GM13977 (cell line): Measurements from ENCODE around the gene YBEY.

ENCODE experiments used
- DNase-seq: peaks from one replicate; pipeline ENCODE4 v3.0.0; 2012; ENCODE audit warnings: low spot score
- in situ Hi-C: fragments of 300-500 bp; cut with MboI; formaldehyde crosslinking; loops from one replicate; pipeline ENCODE4 v1.12.0; 2022; ENCODE audit warnings: low sequenced_read_pairs, low pct_unique_long_range_greater_than_20kb, mixed read lengths, inconsistent platforms; ENCODE audit not compliant: unreplicated experiment
- TF ChIP-seq, protein P1 (sequence below): IDR thresholded peaks from 2 replicates; pipeline ENCODE4 v1.5.1; 2012; ENCODE audit warnings: mild to moderate bottlenecking, control low read depth; ENCODE audit not compliant: insufficient read depth; ENCODE audit errors: extremely low read depth, missing control alignments

YBEY gene

DNA sequence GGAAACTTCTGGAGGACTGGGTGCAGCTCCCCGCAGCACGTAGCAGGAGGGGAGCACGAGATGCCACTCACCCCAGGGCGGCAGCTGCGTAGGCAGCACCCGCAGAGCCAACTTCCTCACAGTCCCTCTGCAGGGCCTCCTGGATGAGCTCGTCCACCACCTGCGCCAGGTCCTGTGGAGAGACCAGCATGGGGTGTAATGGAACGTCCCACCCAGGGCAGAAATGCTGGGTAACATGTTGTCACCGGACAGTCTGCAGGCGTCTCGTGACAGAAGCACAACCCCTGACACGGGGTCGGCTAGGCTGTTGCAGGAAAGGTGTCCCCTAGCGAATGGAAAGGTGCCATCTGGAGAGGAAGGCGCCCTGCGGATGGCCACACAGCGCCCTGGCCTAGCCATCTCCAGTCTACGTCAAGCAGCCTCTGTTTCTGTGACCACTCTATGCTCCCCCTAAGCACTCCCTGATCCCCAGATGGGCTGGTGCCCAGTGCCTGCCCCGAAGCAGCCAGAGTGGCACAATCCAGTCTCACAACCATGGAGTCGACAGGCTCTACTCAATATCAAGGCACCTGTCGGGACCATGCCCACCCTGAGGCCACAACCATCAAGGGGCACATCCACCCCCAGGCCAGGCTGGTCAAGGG lies 22.0 kb upstream of the YBEY start:
- in situ Hi-C loops, result no loop called here

DNA sequence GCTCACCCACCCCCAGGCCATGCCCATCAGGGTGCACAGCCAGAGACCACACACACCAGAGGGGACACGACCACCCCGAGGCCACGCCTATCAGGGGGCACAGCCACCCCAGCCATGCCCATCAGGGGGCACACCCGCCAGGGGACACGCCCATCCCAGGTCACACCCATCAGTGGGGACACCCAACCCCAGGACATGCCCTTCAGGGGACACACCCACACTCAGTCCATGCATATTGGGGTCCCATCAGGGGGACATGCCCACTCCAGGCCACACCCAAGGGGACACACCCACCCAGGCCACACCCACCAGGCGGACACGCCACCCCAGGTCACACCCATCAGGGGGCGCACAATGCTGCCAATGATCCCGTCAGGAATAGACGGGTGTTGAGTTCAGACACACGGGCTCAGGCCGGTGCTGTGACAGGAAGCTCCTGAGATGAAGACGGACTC lies 21.4 kb upstream of the YBEY start:
- in situ Hi-C loops, result no loop called here

More for the DNA sequence above, 22.0 kb upstream of the YBEY start:
- TF ChIP-seq, protein P1, sequence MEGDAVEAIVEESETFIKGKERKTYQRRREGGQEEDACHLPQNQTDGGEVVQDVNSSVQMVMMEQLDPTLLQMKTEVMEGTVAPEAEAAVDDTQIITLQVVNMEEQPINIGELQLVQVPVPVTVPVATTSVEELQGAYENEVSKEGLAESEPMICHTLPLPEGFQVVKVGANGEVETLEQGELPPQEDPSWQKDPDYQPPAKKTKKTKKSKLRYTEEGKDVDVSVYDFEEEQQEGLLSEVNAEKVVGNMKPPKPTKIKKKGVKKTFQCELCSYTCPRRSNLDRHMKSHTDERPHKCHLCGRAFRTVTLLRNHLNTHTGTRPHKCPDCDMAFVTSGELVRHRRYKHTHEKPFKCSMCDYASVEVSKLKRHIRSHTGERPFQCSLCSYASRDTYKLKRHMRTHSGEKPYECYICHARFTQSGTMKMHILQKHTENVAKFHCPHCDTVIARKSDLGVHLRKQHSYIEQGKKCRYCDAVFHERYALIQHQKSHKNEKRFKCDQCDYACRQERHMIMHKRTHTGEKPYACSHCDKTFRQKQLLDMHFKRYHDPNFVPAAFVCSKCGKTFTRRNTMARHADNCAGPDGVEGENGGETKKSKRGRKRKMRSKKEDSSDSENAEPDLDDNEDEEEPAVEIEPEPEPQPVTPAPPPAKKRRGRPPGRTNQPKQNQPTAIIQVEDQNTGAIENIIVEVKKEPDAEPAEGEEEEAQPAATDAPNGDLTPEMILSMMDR, result no peak
- no peak for DNase-seq

DNA sequence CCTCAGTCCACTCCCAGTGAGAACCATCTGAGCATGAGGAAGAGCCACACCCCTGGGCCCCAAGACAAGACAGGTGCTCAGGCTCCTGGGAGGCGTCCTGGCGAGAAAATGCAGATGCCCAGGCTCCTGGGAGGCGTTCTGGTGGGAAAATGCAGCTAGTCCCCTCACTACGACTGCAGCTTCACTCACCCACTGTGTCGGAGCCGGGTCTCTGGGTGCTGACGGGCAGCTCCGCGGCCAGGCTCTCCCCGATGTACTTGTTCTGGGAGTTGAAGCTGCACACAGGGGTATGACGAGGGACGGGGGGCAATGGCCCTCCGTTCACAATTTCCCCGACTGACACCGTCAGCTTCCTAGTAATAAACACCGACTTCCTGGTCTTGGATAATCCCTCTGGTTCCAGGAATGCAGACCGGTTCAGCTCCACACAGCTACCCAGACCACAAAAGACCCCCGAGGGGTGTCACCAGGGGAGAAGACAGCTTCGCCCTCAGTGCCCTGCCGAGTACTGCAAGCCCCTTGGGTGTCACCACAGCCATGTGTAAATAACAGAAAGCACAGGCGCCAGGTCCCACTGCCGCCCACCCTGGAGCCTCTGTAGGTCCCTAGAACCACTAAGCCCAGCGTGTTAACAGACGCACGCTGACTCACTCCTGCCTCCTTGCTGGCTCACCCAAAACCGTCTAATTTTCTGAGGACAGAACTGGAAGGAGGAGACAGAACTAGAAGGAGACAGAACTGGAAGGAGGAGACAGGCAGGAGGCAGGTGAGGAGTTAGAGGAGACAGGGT lies 20.2 kb upstream of the YBEY start:
- no peak for DNase-seq
- in situ Hi-C loops, result no loop called here
- TF ChIP-seq, protein P1, result no peak

More for the DNA sequence above, 21.4 kb upstream of the YBEY start:
- no peak for DNase-seq
- TF ChIP-seq, protein P1, result no peak

DNA sequence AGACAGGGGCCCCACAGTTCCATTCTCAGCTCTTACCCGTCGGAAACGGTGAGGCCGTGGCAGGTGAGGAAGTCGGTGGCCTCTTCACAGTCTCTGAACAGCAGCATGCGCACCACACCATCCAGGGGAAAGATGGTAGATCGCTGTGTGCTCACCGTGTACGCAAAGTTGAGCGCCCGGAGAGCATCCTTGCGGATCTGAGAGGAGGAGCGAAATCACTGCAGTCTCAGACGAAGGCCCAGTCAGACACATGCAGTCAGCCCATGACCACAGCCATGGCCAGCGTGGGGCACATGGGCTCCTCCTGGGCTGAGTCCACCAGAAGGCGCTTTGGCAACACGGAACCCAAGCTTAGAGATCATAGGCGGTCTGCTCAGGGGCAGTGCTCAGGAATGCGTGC lies 19.2 kb upstream of the YBEY start:
- in situ Hi-C loops, result no loop called here
- TF ChIP-seq, protein P1, result no peak
- no peak for DNase-seq

DNA sequence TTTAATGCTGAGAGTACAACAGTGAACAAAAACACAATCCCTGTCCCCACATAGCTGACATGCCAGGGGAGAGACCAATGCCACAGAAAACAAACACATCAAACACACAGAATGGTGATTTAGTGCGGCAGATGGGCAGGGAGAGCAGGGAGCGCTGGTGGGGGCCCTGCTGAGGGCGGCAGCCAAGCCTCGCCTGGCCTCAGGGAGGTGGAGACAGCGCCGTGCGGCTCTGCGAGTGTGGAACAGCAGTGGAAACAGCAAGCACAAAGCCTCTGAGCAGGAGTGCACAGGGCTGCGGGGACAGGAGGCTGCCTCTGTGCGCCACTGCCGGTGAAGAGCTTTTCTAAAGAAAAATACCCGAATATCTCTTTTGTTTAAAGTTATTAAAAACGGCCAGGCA lies 17.8 kb upstream of the YBEY start:
- DNase-seq, result no peak
- in situ Hi-C loops, result no loop called here
- TF ChIP-seq, protein P1, result no peak

DNA sequence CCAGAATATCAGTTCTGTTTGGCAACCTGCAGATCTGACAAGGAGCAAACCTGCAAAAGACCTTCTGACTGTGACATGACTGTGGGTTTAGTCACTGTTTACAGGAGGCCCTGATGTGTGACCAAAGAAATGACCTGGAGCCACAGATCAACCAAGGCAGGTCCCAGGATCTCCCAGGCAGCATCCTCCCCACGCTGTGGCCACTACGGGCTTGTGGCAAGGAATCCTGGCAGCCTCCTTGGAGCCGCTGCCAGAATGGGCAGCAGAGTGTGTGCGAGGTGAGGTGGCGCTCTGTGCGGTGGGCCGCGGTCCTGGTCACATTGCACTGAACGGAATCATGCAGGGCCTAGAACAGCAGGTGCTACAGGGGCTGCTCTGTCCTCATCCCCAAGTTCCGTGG lies 16.7 kb upstream of the YBEY start:
- in situ Hi-C loops, result no loop called here
- TF ChIP-seq, protein P1, result no peak
- no peak for DNase-seq
